HL-60 (cell line): ENCODE measurements around the gene ARAP2.
A peak's percentile ranks its signal among the peaks of the same experiment; 100 is the strongest.

Experiments used
- DNase-seq, 2 experiments: peaks; one replicate each; pipeline ENCODE4 v3.0.0-alpha.2; 2010 to 2020; ENCODE audit warnings: low read depth in 1 of 2, low spot score in 1 of 2
- H3K27ac ChIP-seq: fragments of 250-450 bp; sonication (Bioruptor Pico); replicated peaks from 2 replicates; pipeline ENCODE4 v1.5.1; 2020; ENCODE audit warnings: mild to moderate bottlenecking, moderate library complexity
- H3K27me3 ChIP-seq: fragments of 250-450 bp; sonication (Bioruptor Pico); 2 replicates; pipeline ENCODE4 v1.5.1; 2021; ENCODE audit warnings: mild to moderate bottlenecking, moderate library complexity; ENCODE audit not compliant: insufficient read depth, poor library complexity, severe bottlenecking
- H3K4me3 ChIP-seq: replicated peaks from 2 replicates; pipeline ENCODE4 v1.5.1; 2011; ENCODE audit warnings: mild to moderate bottlenecking, control low read depth, low read length; ENCODE audit not compliant: insufficient read depth
- GABPA ChIP-seq: IDR thresholded peaks from 2 replicates; pipeline ENCODE4 v1.6.1; 2012; ENCODE audit warnings: low read depth
- POLR2AphosphoS5 ChIP-seq: IDR thresholded peaks from 2 replicates; pipeline ENCODE4 v1.6.1; 2012; ENCODE audit warnings: low read depth
- REST ChIP-seq: IDR thresholded peaks from 2 replicates; pipeline ENCODE4 v1.6.1; 2012; ENCODE audit warnings: low read depth; ENCODE audit not compliant: insufficient replicate concordance
- SPI1 ChIP-seq: IDR thresholded peaks from 2 replicates; pipeline ENCODE4 v1.6.1; 2012; ENCODE audit warnings: low read depth, mild to moderate bottlenecking, borderline replicate concordance
- TF ChIP-seq, protein P1 (sequence below): IDR thresholded peaks from one replicate; pipeline ENCODE4 v1.5.1; 2011; ENCODE audit warnings: low read length, control low read depth, inconsistent platforms; ENCODE audit not compliant: insufficient read depth

Gene ARAP2

DNA sequence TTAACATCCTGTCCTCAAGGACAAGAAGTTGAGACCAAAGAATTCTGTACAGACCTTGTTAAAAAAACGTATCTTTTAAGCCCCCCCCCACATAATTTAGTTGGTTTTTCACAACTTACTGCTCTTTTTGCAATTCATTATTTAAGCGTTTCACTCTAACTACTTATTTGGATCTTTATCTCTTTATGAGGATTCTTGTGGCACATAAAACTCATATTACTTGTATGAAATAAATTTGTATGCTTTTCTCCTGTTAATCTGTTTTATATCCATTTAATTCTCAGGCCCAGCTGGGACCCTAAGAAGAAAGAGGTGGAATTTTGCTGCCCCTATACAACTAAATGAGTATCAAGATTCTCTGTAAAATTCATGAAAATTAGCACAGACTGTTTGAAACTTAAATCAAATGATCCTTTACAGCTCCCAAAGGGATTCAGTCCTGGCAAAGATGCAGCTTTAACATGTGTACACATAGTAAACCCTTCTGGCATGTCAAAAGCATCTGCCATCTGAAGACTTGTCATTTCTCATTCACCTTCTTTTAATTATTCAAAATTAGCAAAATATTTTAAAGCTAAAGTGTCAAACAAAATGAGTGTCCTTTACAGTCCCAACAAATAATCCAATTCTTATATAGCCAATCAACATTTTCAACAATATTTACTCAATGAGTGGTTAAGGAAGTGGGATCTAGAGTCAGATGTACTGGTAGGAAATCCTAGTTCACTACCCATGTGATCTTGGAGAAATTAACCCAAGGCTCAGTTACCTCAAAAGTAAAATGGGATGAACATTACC is 17.7 kb downstream of the ARAP2 start:
- H3K27ac ChIP-seq, result no peak overlapping the region
- no peak overlapping the region for H3K4me3 ChIP-seq
- no peaks in the 10 kb centered on the region for H3K27me3 ChIP-seq
- TF ChIP-seq, protein P1, sequence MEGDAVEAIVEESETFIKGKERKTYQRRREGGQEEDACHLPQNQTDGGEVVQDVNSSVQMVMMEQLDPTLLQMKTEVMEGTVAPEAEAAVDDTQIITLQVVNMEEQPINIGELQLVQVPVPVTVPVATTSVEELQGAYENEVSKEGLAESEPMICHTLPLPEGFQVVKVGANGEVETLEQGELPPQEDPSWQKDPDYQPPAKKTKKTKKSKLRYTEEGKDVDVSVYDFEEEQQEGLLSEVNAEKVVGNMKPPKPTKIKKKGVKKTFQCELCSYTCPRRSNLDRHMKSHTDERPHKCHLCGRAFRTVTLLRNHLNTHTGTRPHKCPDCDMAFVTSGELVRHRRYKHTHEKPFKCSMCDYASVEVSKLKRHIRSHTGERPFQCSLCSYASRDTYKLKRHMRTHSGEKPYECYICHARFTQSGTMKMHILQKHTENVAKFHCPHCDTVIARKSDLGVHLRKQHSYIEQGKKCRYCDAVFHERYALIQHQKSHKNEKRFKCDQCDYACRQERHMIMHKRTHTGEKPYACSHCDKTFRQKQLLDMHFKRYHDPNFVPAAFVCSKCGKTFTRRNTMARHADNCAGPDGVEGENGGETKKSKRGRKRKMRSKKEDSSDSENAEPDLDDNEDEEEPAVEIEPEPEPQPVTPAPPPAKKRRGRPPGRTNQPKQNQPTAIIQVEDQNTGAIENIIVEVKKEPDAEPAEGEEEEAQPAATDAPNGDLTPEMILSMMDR, result no peak
- TF ChIP-seq REST (no peak), GABPA (no peak), POLR2AphosphoS5 (no peak), SPI1 (no peak)
- DNase-seq, result no peak

GRCh38 chr4:36224972-36225903 is 19.1 kb downstream of the ARAP2 start:
- H3K27ac ChIP-seq, result no peak overlapping the region
- H3K4me3 ChIP-seq, result no peak overlapping the region
- TF ChIP-seq GABPA, result no peak
- TF ChIP-seq REST, result no peak
- TF ChIP-seq, protein P1, result no peak
- peak in 1 of 2 experiments; percentile 19 for DNase-seq
- H3K27me3 ChIP-seq, result no peaks in the 10 kb centered on the region

- H3K27ac ChIP-seq, result no peak overlapping the region
- H3K4me3 ChIP-seq, result no peak overlapping the region
- no peaks in the 10 kb centered on the region for H3K27me3 ChIP-seq
- no peak for TF ChIP-seq GABPA
- TF ChIP-seq SPI1, result no peak
- no peak for TF ChIP-seq POLR2AphosphoS5
- TF ChIP-seq REST, result no peak
- TF ChIP-seq, protein P1, result no peak
- DNase-seq, result no peak
Observed at GRCh38 chr4:36222702-36223101, 21.6 kb downstream of the ARAP2 start.
